Measurements from ENCODE around the gene RFTN1.

The RFTN1 gene

GRCh38 chr3:16533928-16534574 is 20.6 kb upstream of the RFTN1 start:
- Histone ChIP-seq H3K27me3 (no peaks in the 10 kb centered on the region), H3K4me1 (no peaks in the 10 kb centered on the region), H3K9me3 (no peaks in the 10 kb centered on the region), H3K4me3 (ENCODE audit: low read depth, low read length) (no peak overlapping the region), H3K36me3 (no peaks in the 10 kb centered on the region)
- TF ChIP-seq CTCF (IDR thresholded peaks at IDR 0.05; ENCODE audit: low read depth, low read length) = no peak
- DNase-seq = no peak

- no peak for DNase-seq
- TF ChIP-seq CTCF (IDR thresholded peaks at IDR 0.05; ENCODE audit: low read depth, low read length) = no peak
- no peaks in the 10 kb centered on the region for H3K36me3 ChIP-seq
- H3K4me1 ChIP-seq = no peaks in the 10 kb centered on the region
- H3K9me3 ChIP-seq = no peaks in the 10 kb centered on the region
- H3K27me3 ChIP-seq = no peaks in the 10 kb centered on the region
- no peak overlapping the region for H3K4me3 ChIP-seq (ENCODE audit: low read depth, low read length)
Measured at GRCh38 chr3:16529264-16529663, 15.8 kb upstream of the RFTN1 start.

GRCh38 chr3:16528581-16528993 is 15.1 kb upstream of the RFTN1 start:
- DNase-seq = no peak
- no peaks in the 10 kb centered on the region for H3K27me3 ChIP-seq
- no peaks in the 10 kb centered on the region for H3K4me1 ChIP-seq
- no peak for TF ChIP-seq CTCF (IDR thresholded peaks at IDR 0.05; ENCODE audit: low read depth, low read length)
- H3K4me3 ChIP-seq (ENCODE audit: low read depth, low read length) = no peak overlapping the region
- no peaks in the 10 kb centered on the region for H3K36me3 ChIP-seq
- H3K9me3 ChIP-seq = no peaks in the 10 kb centered on the region

GRCh38 chr3:16528106-16528505 is 14.6 kb upstream of the RFTN1 start:
- no peaks in the 10 kb centered on the region for H3K36me3 ChIP-seq
- H3K27me3 ChIP-seq = no peaks in the 10 kb centered on the region
- no peaks in the 10 kb centered on the region for H3K4me1 ChIP-seq
- no peak overlapping the region for H3K4me3 ChIP-seq (ENCODE audit: low read depth, low read length)
- no peak for DNase-seq
- H3K9me3 ChIP-seq = no peaks in the 10 kb centered on the region
- TF ChIP-seq CTCF (IDR thresholded peaks at IDR 0.05; ENCODE audit: low read depth, low read length) = no peak

- DNase-seq = no peak
- Histone ChIP-seq H3K4me1 (no peaks in the 10 kb centered on the region), H3K9me3 (no peaks in the 10 kb centered on the region), H3K4me3 (ENCODE audit: low read depth, low read length) (no peak overlapping the region), H3K27me3 (no peaks in the 10 kb centered on the region), H3K36me3 (no peaks in the 10 kb centered on the region)
- TF ChIP-seq CTCF (IDR thresholded peaks at IDR 0.05; ENCODE audit: low read depth, low read length) = no peak
Measured at GRCh38 chr3:16524196-16524595, 10.7 kb upstream of the RFTN1 start.

GRCh38 chr3:16523778-16524177 is 10.3 kb upstream of the RFTN1 start:
- no peak for TF ChIP-seq CTCF (IDR thresholded peaks at IDR 0.05; ENCODE audit: low read depth, low read length)
- no peak for DNase-seq

More at GRCh38 chr3:16523778-16524177, 10.3 kb upstream of the RFTN1 start:
- H3K9me3 ChIP-seq = no peaks in the 10 kb centered on the region
- no peaks in the 10 kb centered on the region for H3K27me3 ChIP-seq
- no peaks in the 10 kb centered on the region for H3K4me1 ChIP-seq
- H3K4me3 ChIP-seq (ENCODE audit: low read depth, low read length) = no peak overlapping the region
- no peaks in the 10 kb centered on the region for H3K36me3 ChIP-seq
